CD4-positive, alpha-beta T cell (primary cell): Measurements from ENCODE around the gene TMEM163. TPM values are rescaled to one million over a fixed set of nuclear protein-coding genes. Genes with fewer than 3 reads are reported as not detected.

Experiments
- ATAC-seq: fragments of 200-7000 bp; cut with Tn5 transposase; one replicate; pipeline ENCODE4 v1.10.0; 2022; ENCODE audit warnings: mild to moderate bottlenecking; ENCODE audit not compliant: poor library complexity
- CTCF ChIA-PET: fragments of 350-600 bp; sonication (Branson Sonifier 250); formaldehyde crosslinking; loops from one replicate; lab custom pipeline; 2021; ENCODE audit warnings: antibody characterized with exemption, inconsistent platforms; lab: Charles Lee
- POLR2A ChIA-PET: fragments of 350-600 bp; sonication (Branson Sonifier 250); formaldehyde crosslinking; loops from one replicate; lab custom pipeline; 2021; ENCODE audit warnings: antibody characterized with exemption, inconsistent platforms; lab: Charles Lee
- DNase-seq, 14 experiments: peaks; one replicate each; pipeline ENCODE4 v3.0.0-alpha.2; 2013 to 2020; ENCODE audit warnings: mixed read lengths in 2 of 14
- H3K27ac ChIP-seq, 2 donors: one replicate each; pipeline versions ENCODE4 v1.5.1 to v1.7.0; 2013; ENCODE audit warnings: low read length in 2 of 2, low read depth in 1 of 2, mild to moderate bottlenecking in 1 of 2
- H3K27me3 ChIP-seq, 2 experiments: 1 replicate in 1 of 2; 2 replicates in 1 of 2; pipeline versions ENCODE4 v1.6.1 to v1.7.0; 2013; ENCODE audit warnings: low read length in 2 of 2, control low read depth in 1 of 2, mild to moderate bottlenecking in 1 of 2, moderate library complexity in 1 of 2; ENCODE audit not compliant: insufficient read depth in 2 of 2, control insufficient read depth in 1 of 2
- H3K36me3 ChIP-seq: one replicate; pipeline ENCODE4 v1.6.1; 2013; ENCODE audit warnings: low read length, control low read depth; ENCODE audit not compliant: insufficient read depth
- H3K4me1 ChIP-seq: one replicate; pipeline ENCODE4 v1.6.1; 2013; ENCODE audit warnings: low read length, control low read depth; ENCODE audit not compliant: insufficient read depth
- H3K4me3 ChIP-seq: one replicate; pipeline ENCODE4 v1.5.1; 2013; ENCODE audit warnings: mild to moderate bottlenecking, low read length, moderate library complexity
- H3K9me3 ChIP-seq, 2 experiments: 1 replicate in 1 of 2; 2 replicates in 1 of 2; pipeline versions ENCODE4 v1.6.1 to v1.7.0; 2013; ENCODE audit warnings: low read length in 2 of 2, mild to moderate bottlenecking in 2 of 2, control low read depth in 1 of 2, moderate library complexity in 1 of 2; ENCODE audit not compliant: control insufficient read depth in 1 of 2, insufficient read depth in 1 of 2
- H3K27ac Mint-ChIP-seq: one replicate; pipeline ENCODE4 v1.8.0; 2020; ENCODE audit warnings: mixed read lengths
- H3K27me3 Mint-ChIP-seq: one replicate; pipeline ENCODE4 v1.8.0; 2021; ENCODE audit warnings: mixed read lengths
- H3K36me3 Mint-ChIP-seq: one replicate; pipeline ENCODE4 v1.8.0; 2021; ENCODE audit warnings: low read depth, mixed read lengths
- H3K4me1 Mint-ChIP-seq: one replicate; pipeline ENCODE4 v1.8.0; 2021; ENCODE audit warnings: low read depth, mixed read lengths
- H3K4me3 Mint-ChIP-seq: one replicate; pipeline ENCODE4 v1.8.0; 2020; ENCODE audit warnings: mild to moderate bottlenecking, mixed read lengths
- H3K9me3 Mint-ChIP-seq: one replicate; pipeline ENCODE4 v1.8.0; 2020; ENCODE audit warnings: mixed read lengths
- intact Hi-C, 2 experiments: fragments of 100-400 bp; cut with DNase I in 1 of 2; cut with micrococcal nuclease in 1 of 2; formaldehyde crosslinking; loops; one replicate each; pipeline versions ENCODE4 v1.15.1 to v1.9.0; 2023 to 2025; cut with DNase I, micrococcal nuclease
- total RNA-seq, 174 experiments: library from RNA in 2 of 174; stranded (reverse) in 2 of 174; gene quantifications; one replicate each; pipeline ENCODE4 v1.2.3 and lab custom pipeline; 2021 to 2026
- TF ChIP-seq, protein P1 (sequence below): fragments of 200-600 bp; IDR thresholded peaks from one replicate; pipeline ENCODE4 v1.8.0; 2022; ENCODE audit warnings: antibody characterized with exemption, mild to moderate bottlenecking

Gene TMEM163
- total RNA-seq, 2 experiments from 2014 or later: 0.14 to 0.47 TPM

GRCh38 chr2:134573724-134574123 is 145.1 kb downstream of the TMEM163 start:
- H3K4me3 ChIP-seq: no peak overlapping the region
- intact Hi-C loops: no loop called here

GRCh38 chr2:134573085-134573370 is 145.8 kb downstream of the TMEM163 start:
- POLR2A ChIA-PET: no interaction called here
- H3K27ac Mint-ChIP-seq: no peak overlapping the region
- Histone ChIP-seq H3K4me3 (no peak overlapping the region), H3K27ac (no peak overlapping the region), H3K9me3 (no peaks in the 10 kb centered on the region), H3K27me3 (no peaks in the 10 kb centered on the region), H3K36me3 (no peaks in the 10 kb centered on the region), H3K4me1 (no peaks in the 10 kb centered on the region)
- no peaks in the 10 kb centered on the region for H3K4me1 Mint-ChIP-seq
- no peaks in the 10 kb centered on the region for H3K36me3 Mint-ChIP-seq
- CTCF ChIA-PET: no interaction called here
- ATAC-seq (no peak), DNase-seq (no peak)
- no peak overlapping the region for H3K4me3 Mint-ChIP-seq
- intact Hi-C loops: no loop called here
- peaks cover 5% of the 10 kb centered on the region for H3K27me3 Mint-ChIP-seq
- H3K9me3 Mint-ChIP-seq: no peaks in the 10 kb centered on the region
- TF ChIP-seq, protein P1, sequence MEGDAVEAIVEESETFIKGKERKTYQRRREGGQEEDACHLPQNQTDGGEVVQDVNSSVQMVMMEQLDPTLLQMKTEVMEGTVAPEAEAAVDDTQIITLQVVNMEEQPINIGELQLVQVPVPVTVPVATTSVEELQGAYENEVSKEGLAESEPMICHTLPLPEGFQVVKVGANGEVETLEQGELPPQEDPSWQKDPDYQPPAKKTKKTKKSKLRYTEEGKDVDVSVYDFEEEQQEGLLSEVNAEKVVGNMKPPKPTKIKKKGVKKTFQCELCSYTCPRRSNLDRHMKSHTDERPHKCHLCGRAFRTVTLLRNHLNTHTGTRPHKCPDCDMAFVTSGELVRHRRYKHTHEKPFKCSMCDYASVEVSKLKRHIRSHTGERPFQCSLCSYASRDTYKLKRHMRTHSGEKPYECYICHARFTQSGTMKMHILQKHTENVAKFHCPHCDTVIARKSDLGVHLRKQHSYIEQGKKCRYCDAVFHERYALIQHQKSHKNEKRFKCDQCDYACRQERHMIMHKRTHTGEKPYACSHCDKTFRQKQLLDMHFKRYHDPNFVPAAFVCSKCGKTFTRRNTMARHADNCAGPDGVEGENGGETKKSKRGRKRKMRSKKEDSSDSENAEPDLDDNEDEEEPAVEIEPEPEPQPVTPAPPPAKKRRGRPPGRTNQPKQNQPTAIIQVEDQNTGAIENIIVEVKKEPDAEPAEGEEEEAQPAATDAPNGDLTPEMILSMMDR: no peak

More at GRCh38 chr2:134573724-134574123, 145.1 kb downstream of the TMEM163 start:
- no peaks in the 10 kb centered on the region for H3K4me1 ChIP-seq
- TF ChIP-seq, protein P1: no peak
- no peaks in the 10 kb centered on the region for H3K9me3 Mint-ChIP-seq
- H3K4me1 Mint-ChIP-seq: no peaks in the 10 kb centered on the region
- no peak for ATAC-seq
- peaks cover 5% of the 10 kb centered on the region for H3K27me3 Mint-ChIP-seq
- H3K27ac ChIP-seq: no peak overlapping the region
- POLR2A ChIA-PET: no interaction called here
- no peak for DNase-seq
- no peak overlapping the region for H3K4me3 Mint-ChIP-seq
- H3K27me3 ChIP-seq: no peaks in the 10 kb centered on the region
- CTCF ChIA-PET: no interaction called here
- no peaks in the 10 kb centered on the region for H3K36me3 ChIP-seq
- no peaks in the 10 kb centered on the region for H3K9me3 ChIP-seq
- no peaks in the 10 kb centered on the region for H3K36me3 Mint-ChIP-seq
- H3K27ac Mint-ChIP-seq: no peak overlapping the region

DNA sequence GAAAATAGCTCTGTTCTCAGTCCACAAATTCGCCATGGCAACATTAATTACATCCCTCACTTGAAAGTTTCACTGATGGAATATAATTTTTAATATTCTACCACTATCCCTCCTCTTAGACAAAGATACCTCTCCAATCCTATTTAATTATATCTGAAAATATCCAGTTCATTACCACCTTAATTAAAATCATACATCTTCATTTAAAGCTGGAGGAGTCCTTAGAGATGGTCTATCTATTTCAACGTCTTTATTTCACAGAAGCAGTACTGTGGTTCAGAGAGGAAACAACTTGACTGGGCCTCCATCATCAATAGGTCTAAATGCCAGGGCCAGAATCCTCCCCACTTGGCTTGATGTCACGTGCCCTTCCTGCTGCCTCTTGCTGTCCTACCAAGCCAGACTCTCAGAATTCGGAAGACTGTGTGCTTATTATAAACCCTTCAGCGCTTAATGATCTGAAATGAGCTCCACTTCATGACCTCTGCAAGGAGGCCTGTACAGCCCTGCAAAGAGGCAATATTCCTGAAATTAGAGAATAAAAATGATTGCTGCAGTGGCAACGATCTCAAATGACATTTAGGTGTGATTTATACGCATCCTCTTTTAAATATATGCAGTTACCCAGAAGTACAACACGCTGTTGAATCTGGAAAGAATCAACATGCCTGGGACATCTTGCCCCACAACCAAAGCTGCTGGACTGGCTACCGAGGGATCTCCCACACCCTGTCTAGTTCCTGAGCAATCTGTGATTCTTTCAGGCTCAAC is 146.3 kb downstream of the TMEM163 start:
- Mint-ChIP-seq H3K9me3 (no peaks in the 10 kb centered on the region), H3K27me3 (peaks cover 5% of the 10 kb centered on the region), H3K4me3 (no peak overlapping the region), H3K36me3 (no peaks in the 10 kb centered on the region), H3K4me1 (no peaks in the 10 kb centered on the region), H3K27ac (no peak overlapping the region)
- Histone ChIP-seq H3K4me3 (no peak overlapping the region), H3K9me3 (no peaks in the 10 kb centered on the region), H3K4me1 (no peaks in the 10 kb centered on the region), H3K36me3 (no peaks in the 10 kb centered on the region), H3K27ac (no peak overlapping the region), H3K27me3 (no peaks in the 10 kb centered on the region)
- ATAC-seq: no peak
- ChIA-PET POLR2A (no interaction called here), CTCF (no interaction called here)
- TF ChIP-seq, protein P1: no peak
- intact Hi-C loops: no loop called here
- DNase-seq: no peak
